Stromal cell of bone marrow (primary cell): ENCODE results near the gene FBXO8.
"Not testable (repeated sequence)": the region's sequence is repeated elsewhere in the genome, so short reads cannot be mapped to it uniquely, and the experiment has no call there.

Experiments used
- DNase-seq: peaks from one replicate; pipeline ENCODE4 v3.0.0-alpha.2; 2012; ENCODE audit warnings: low read depth

Gene FBXO8

GRCh38 chr4:174283507-174284471 is at the start of gene FBXO8, which contains the start of gene CEP44:
Gene FBXO8 (minus strand): TSS chr4:174283667. CDS start chr4:174263092, 20,575 bp downstream.
Gene CEP44 (plus strand): TSS chr4:174283911. CDS start chr4:174299122, 15,211 bp downstream.
- peak; percentile 63 for DNase-seq

- no peak for DNase-seq
These were observed 49.5 kb upstream of the FBXO8 start for GRCh38 chr4:174332741-174333493.

- no peak for DNase-seq
These were observed 41.3 kb upstream of the FBXO8 start for GRCh38 chr4:174324725-174325124.

- DNase-seq, result no peak
These were observed 40.8 kb upstream of the FBXO8 start for GRCh38 chr4:174324236-174324635.

- no peak for DNase-seq
These were observed 37.2 kb upstream of the FBXO8 start for GRCh38 chr4:174320494-174321199.

- DNase-seq, result no peak
These were observed 35.6 kb upstream of the FBXO8 start for GRCh38 chr4:174318829-174319764.

- no peak for DNase-seq
These were observed 34.1 kb upstream of the FBXO8 start for GRCh38 chr4:174317531-174317930.

- no peak for DNase-seq
These were observed 33.5 kb upstream of the FBXO8 start for GRCh38 chr4:174316954-174317353.

GRCh38 chr4:174316546-174316945 is 33.1 kb upstream of the FBXO8 start:
- DNase-seq, result no peak

- DNase-seq, result no peak
These were observed 31.3 kb upstream of the FBXO8 start for GRCh38 chr4:174314770-174315169.

- DNase-seq, result no peak
These were observed 30.8 kb upstream of the FBXO8 start for GRCh38 chr4:174314274-174314673.

- DNase-seq, result no peak
These were observed 29.5 kb upstream of the FBXO8 start for GRCh38 chr4:174312993-174313392.

- DNase-seq, result no peak
These were observed 24.2 kb upstream of the FBXO8 start for GRCh38 chr4:174307694-174308093.

GRCh38 chr4:174305961-174306360 is 22.5 kb upstream of the FBXO8 start:
- no peak for DNase-seq

GRCh38 chr4:174304664-174305063 is 21.2 kb upstream of the FBXO8 start:
- DNase-seq, result no peak

- DNase-seq, result no peak
These were observed 20.2 kb upstream of the FBXO8 start for GRCh38 chr4:174303687-174304086.

GRCh38 chr4:174295142-174295541 is 11.7 kb upstream of the FBXO8 start:
- not testable (repeated sequence) for DNase-seq

GRCh38 chr4:174294641-174295040 is 11.2 kb upstream of the FBXO8 start:
- DNase-seq, result not testable (repeated sequence)

GRCh38 chr4:174292473-174292872 is 9.0 kb upstream of the FBXO8 start:
- no peak for DNase-seq

GRCh38 chr4:174286870-174287269 is 3.4 kb upstream of the FBXO8 start:
- DNase-seq, result no peak

GRCh38 chr4:174284487-174284886 is 1.0 kb upstream of the FBXO8 start:
- DNase-seq, result no peak
